ENCODE results near the gene PPARA.

The PPARA gene

GRCh38 chr22:46280999-46281623, 130.8 kb downstream of the PPARA start:
- no peak for DNase-seq

GRCh38 chr22:46281866-46282678, 131.7 kb downstream of the PPARA start:
- DNase-seq: no peak

GRCh38 chr22:46286006-46286405, 135.7 kb downstream of the PPARA start:
- DNase-seq: no peak

GRCh38 chr22:46286941-46287872, 136.9 kb downstream of the PPARA start:
- DNase-seq: no peak

- peak; percentile 71 for DNase-seq
Measured at GRCh38 chr22:46287873-46288751, 137.8 kb downstream of the PPARA start.

GRCh38 chr22:46288846-46289243, 138.5 kb downstream of the PPARA start:
- no peak for DNase-seq

- no peak for DNase-seq
Measured at GRCh38 chr22:46289244-46289891, 139.0 kb downstream of the PPARA start.

- DNase-seq: no peak
Measured at GRCh38 chr22:46290121-46290842, 140.0 kb downstream of the PPARA start.

- DNase-seq: no peak
Measured at GRCh38 chr22:46290843-46291785, 140.8 kb downstream of the PPARA start.

GRCh38 chr22:46292173-46292572, 141.8 kb downstream of the PPARA start:
- no peak for DNase-seq

- DNase-seq: no peak
Measured at GRCh38 chr22:46292732-46293131, 142.4 kb downstream of the PPARA start.

Data from activated CD4-positive, alpha-beta T cell treated with anti-CD3 and anti-CD28 coated beads, Interleukin-2, Interleukin-6, amounts not matched to agents 100 ng/mL and 50 ng/mL, durations not matched to agents 16 hours and 8 hours (primary cell).